ENCODE measurements around the gene AKAP12.
A peak's percentile ranks its signal among the peaks of the same experiment; 100 is the strongest.

Gene AKAP12

GRCh38 chr6:151232899-151233298 is 6.9 kb upstream of the AKAP12 start:
- no peak overlapping the region for H3K4me3 ChIP-seq (ENCODE audit: insufficient read depth, low read depth, low read length, poor library complexity, severe bottlenecking)
- no peaks in the 10 kb centered on the region for H3K4me1 ChIP-seq (ENCODE audit: control insufficient read depth, insufficient read depth, low read length, poor library complexity, severe bottlenecking)
- no peaks in the 10 kb centered on the region for H3K36me3 ChIP-seq (ENCODE audit: control insufficient read depth, insufficient read depth, low read length)
- H3K27me3 ChIP-seq (replicated peaks; ENCODE audit: control insufficient read depth, insufficient read depth, low read length, poor library complexity, severe bottlenecking), result no peaks in the 10 kb centered on the region
- no peak for DNase-seq
- no peaks in the 10 kb centered on the region for H3K9me3 ChIP-seq (ENCODE audit: control insufficient read depth, low read length)
- H3K27ac ChIP-seq (ENCODE audit: insufficient read depth, low read length, poor library complexity, severe bottlenecking), result no peak overlapping the region

- H3K27ac ChIP-seq (ENCODE audit: insufficient read depth, low read length, poor library complexity, severe bottlenecking), result no peak overlapping the region
Measured at GRCh38 chr6:151233731-151234130, 6.0 kb upstream of the AKAP12 start.

GRCh38 chr6:151236668-151237401 is 2.9 kb upstream of the AKAP12 start:
- no peak overlapping the region for H3K4me3 ChIP-seq (ENCODE audit: insufficient read depth, low read depth, low read length, poor library complexity, severe bottlenecking)
- no peak for DNase-seq
- no peak overlapping the region for H3K27ac ChIP-seq (ENCODE audit: insufficient read depth, low read length, poor library complexity, severe bottlenecking)
- H3K9me3 ChIP-seq (ENCODE audit: control insufficient read depth, low read length), result no peaks in the 10 kb centered on the region
- no peaks in the 10 kb centered on the region for H3K36me3 ChIP-seq (ENCODE audit: control insufficient read depth, insufficient read depth, low read length)
- H3K27me3 ChIP-seq (replicated peaks; ENCODE audit: control insufficient read depth, insufficient read depth, low read length, poor library complexity, severe bottlenecking), result peaks cover 7% of the 10 kb centered on the region
- no peaks in the 10 kb centered on the region for H3K4me1 ChIP-seq (ENCODE audit: control insufficient read depth, insufficient read depth, low read length, poor library complexity, severe bottlenecking)

More at GRCh38 chr6:151233731-151234130, 6.0 kb upstream of the AKAP12 start:
- Histone ChIP-seq H3K27me3 (replicated peaks; ENCODE audit: control insufficient read depth, insufficient read depth, low read length, poor library complexity, severe bottlenecking) (no peaks in the 10 kb centered on the region), H3K36me3 (ENCODE audit: control insufficient read depth, insufficient read depth, low read length) (no peaks in the 10 kb centered on the region), H3K4me3 (ENCODE audit: insufficient read depth, low read depth, low read length, poor library complexity, severe bottlenecking) (no peak overlapping the region), H3K9me3 (ENCODE audit: control insufficient read depth, low read length) (no peaks in the 10 kb centered on the region), H3K4me1 (ENCODE audit: control insufficient read depth, insufficient read depth, low read length, poor library complexity, severe bottlenecking) (no peaks in the 10 kb centered on the region)
- no peak for DNase-seq

- Histone ChIP-seq H3K9me3 (ENCODE audit: control insufficient read depth, low read length) (no peaks in the 10 kb centered on the region), H3K4me1 (ENCODE audit: control insufficient read depth, insufficient read depth, low read length, poor library complexity, severe bottlenecking) (no peaks in the 10 kb centered on the region), H3K36me3 (ENCODE audit: control insufficient read depth, insufficient read depth, low read length) (no peaks in the 10 kb centered on the region), H3K27me3 (replicated peaks; ENCODE audit: control insufficient read depth, insufficient read depth, low read length, poor library complexity, severe bottlenecking) (peaks cover 7% of the 10 kb centered on the region), H3K27ac (ENCODE audit: insufficient read depth, low read length, poor library complexity, severe bottlenecking) (no peak overlapping the region), H3K4me3 (ENCODE audit: insufficient read depth, low read depth, low read length, poor library complexity, severe bottlenecking) (no peak overlapping the region)
- DNase-seq, result no peak
Measured at GRCh38 chr6:151240036-151240685, 394 bp downstream of the AKAP12 start.

GRCh38 chr6:151240791-151241642 is 1.2 kb downstream of the AKAP12 start:
- Histone ChIP-seq H3K4me3 (ENCODE audit: insufficient read depth, low read depth, low read length, poor library complexity, severe bottlenecking) (peak overlapping the region; percentile 31), H3K27ac (ENCODE audit: insufficient read depth, low read length, poor library complexity, severe bottlenecking) (no peak overlapping the region), H3K4me1 (ENCODE audit: control insufficient read depth, insufficient read depth, low read length, poor library complexity, severe bottlenecking) (no peaks in the 10 kb centered on the region), H3K36me3 (ENCODE audit: control insufficient read depth, insufficient read depth, low read length) (no peaks in the 10 kb centered on the region), H3K9me3 (ENCODE audit: control insufficient read depth, low read length) (no peaks in the 10 kb centered on the region), H3K27me3 (replicated peaks; ENCODE audit: control insufficient read depth, insufficient read depth, low read length, poor library complexity, severe bottlenecking) (peaks cover 7% of the 10 kb centered on the region)
- DNase-seq, result no peak

- peaks cover 7% of the 10 kb centered on the region for H3K27me3 ChIP-seq (replicated peaks; ENCODE audit: control insufficient read depth, insufficient read depth, low read length, poor library complexity, severe bottlenecking)
- H3K27ac ChIP-seq (ENCODE audit: insufficient read depth, low read length, poor library complexity, severe bottlenecking), result no peak overlapping the region
- no peak for DNase-seq
- H3K9me3 ChIP-seq (ENCODE audit: control insufficient read depth, low read length), result no peaks in the 10 kb centered on the region
- H3K4me3 ChIP-seq (ENCODE audit: insufficient read depth, low read depth, low read length, poor library complexity, severe bottlenecking), result no peak overlapping the region
- no peaks in the 10 kb centered on the region for H3K4me1 ChIP-seq (ENCODE audit: control insufficient read depth, insufficient read depth, low read length, poor library complexity, severe bottlenecking)
- no peaks in the 10 kb centered on the region for H3K36me3 ChIP-seq (ENCODE audit: control insufficient read depth, insufficient read depth, low read length)
Measured at GRCh38 chr6:151241853-151242252, 2.1 kb downstream of the AKAP12 start.

- Histone ChIP-seq H3K4me3 (ENCODE audit: insufficient read depth, low read depth, low read length, poor library complexity, severe bottlenecking) (no peak overlapping the region), H3K9me3 (ENCODE audit: control insufficient read depth, low read length) (no peaks in the 10 kb centered on the region), H3K27ac (ENCODE audit: insufficient read depth, low read length, poor library complexity, severe bottlenecking) (no peak overlapping the region), H3K36me3 (ENCODE audit: control insufficient read depth, insufficient read depth, low read length) (no peaks in the 10 kb centered on the region), H3K4me1 (ENCODE audit: control insufficient read depth, insufficient read depth, low read length, poor library complexity, severe bottlenecking) (no peaks in the 10 kb centered on the region), H3K27me3 (replicated peaks; ENCODE audit: control insufficient read depth, insufficient read depth, low read length, poor library complexity, severe bottlenecking) (peaks cover 7% of the 10 kb centered on the region)
- DNase-seq, result no peak
Measured at GRCh38 chr6:151242420-151242861, 2.7 kb downstream of the AKAP12 start.

GRCh38 chr6:151243481-151243880 is 3.7 kb downstream of the AKAP12 start:
- no peak overlapping the region for H3K4me3 ChIP-seq (ENCODE audit: insufficient read depth, low read depth, low read length, poor library complexity, severe bottlenecking)
- no peak for DNase-seq

GRCh38 chr6:151247490-151247889 is 7.7 kb downstream of the AKAP12 start:
- H3K27me3 ChIP-seq (replicated peaks; ENCODE audit: control insufficient read depth, insufficient read depth, low read length, poor library complexity, severe bottlenecking), result no peaks in the 10 kb centered on the region
- no peak overlapping the region for H3K4me3 ChIP-seq (ENCODE audit: insufficient read depth, low read depth, low read length, poor library complexity, severe bottlenecking)
- H3K36me3 ChIP-seq (ENCODE audit: control insufficient read depth, insufficient read depth, low read length), result no peaks in the 10 kb centered on the region
- H3K4me1 ChIP-seq (ENCODE audit: control insufficient read depth, insufficient read depth, low read length, poor library complexity, severe bottlenecking), result no peaks in the 10 kb centered on the region
- no peaks in the 10 kb centered on the region for H3K9me3 ChIP-seq (ENCODE audit: control insufficient read depth, low read length)
- DNase-seq, result no peak
- H3K27ac ChIP-seq (ENCODE audit: insufficient read depth, low read length, poor library complexity, severe bottlenecking), result no peak overlapping the region

More at GRCh38 chr6:151243481-151243880, 3.7 kb downstream of the AKAP12 start:
- H3K9me3 ChIP-seq (ENCODE audit: control insufficient read depth, low read length), result no peaks in the 10 kb centered on the region
- no peaks in the 10 kb centered on the region for H3K4me1 ChIP-seq (ENCODE audit: control insufficient read depth, insufficient read depth, low read length, poor library complexity, severe bottlenecking)
- H3K27me3 ChIP-seq (replicated peaks; ENCODE audit: control insufficient read depth, insufficient read depth, low read length, poor library complexity, severe bottlenecking), result peaks cover 7% of the 10 kb centered on the region
- H3K27ac ChIP-seq (ENCODE audit: insufficient read depth, low read length, poor library complexity, severe bottlenecking), result no peak overlapping the region
- H3K36me3 ChIP-seq (ENCODE audit: control insufficient read depth, insufficient read depth, low read length), result no peaks in the 10 kb centered on the region

All from effector memory CD4-positive, alpha-beta T cell (primary cell).